SK-N-SH treated with all-trans-retinoic acid at 6 μM for 48 hours (cell line): ENCODE measurements around the gene MICU2.

Experiments used
- ATAC-seq: fragments of 200-7000 bp; cut with Tn5 transposase; 3 replicates; pipeline ENCODE4 v1.9.1; 2020; ENCODE audit warnings: mild to moderate bottlenecking, moderate library complexity
- ARNTL ChIP-seq: fragments of 450-650 bp; formaldehyde crosslinking; IDR thresholded peaks from 2 replicates; pipeline ENCODE4 v1.5.0; 2020; ENCODE audit warnings: low read depth, mild to moderate bottlenecking, moderate library complexity, borderline replicate concordance
- BACH2 ChIP-seq: fragments of 250-450 bp; sonication (Bioruptor Pico); IDR thresholded peaks from 2 replicates; pipeline ENCODE4 v1.9.0; 2021; ENCODE audit warnings: mild to moderate bottlenecking, borderline replicate concordance
- CREB5 ChIP-seq: fragments of 250-450 bp; sonication (Bioruptor Pico); IDR thresholded peaks from 2 replicates; pipeline ENCODE4 v1.5.1; 2020; ENCODE audit warnings: low read depth, mild to moderate bottlenecking, moderate library complexity
- CSDC2 ChIP-seq: fragments of 250-450 bp; sonication (Bioruptor Pico); IDR thresholded peaks from 2 replicates; pipeline ENCODE4 v1.5.0; 2020; ENCODE audit warnings: mild to moderate bottlenecking, moderate library complexity
- ESRRG ChIP-seq: fragments of 250-450 bp; sonication (Bioruptor Pico); IDR thresholded peaks from 2 replicates; pipeline ENCODE4 v1.6.1; 2021; ENCODE audit warnings: mild to moderate bottlenecking
- GLIS3 ChIP-seq: fragments of 250-450 bp; sonication (Bioruptor Pico); IDR thresholded peaks from 2 replicates; pipeline ENCODE4 v1.5.0; 2020; ENCODE audit warnings: mild to moderate bottlenecking, moderate library complexity
- ISL1 ChIP-seq: fragments of 250-450 bp; sonication (Bioruptor Pico); IDR thresholded peaks from 2 replicates; pipeline ENCODE4 v2.1.2; 2022; ENCODE audit warnings: mild to moderate bottlenecking, moderate library complexity
- OSR1 ChIP-seq: fragments of 250-450 bp; sonication (Bioruptor Pico); IDR thresholded peaks from 2 replicates; pipeline ENCODE4 v1.8.0; 2022; ENCODE audit warnings: moderate library complexity, mild to moderate bottlenecking, inconsistent platforms
- PATZ1 ChIP-seq: fragments of 250-450 bp; sonication (Bioruptor Pico); IDR thresholded peaks from 2 replicates; pipeline ENCODE4 v1.8.0; 2020; ENCODE audit warnings: mild to moderate bottlenecking, moderate library complexity, borderline replicate concordance
- POU6F1 ChIP-seq: fragments of 250-450 bp; sonication (Bioruptor Pico); IDR thresholded peaks from 2 replicates; pipeline ENCODE4 v1.8.0; 2021; ENCODE audit warnings: low read depth, mild to moderate bottlenecking, moderate library complexity, borderline replicate concordance
- PPARA ChIP-seq: fragments of 250-450 bp; sonication (Bioruptor Pico); IDR thresholded peaks from 2 replicates; pipeline ENCODE4 v1.5.0; 2020; ENCODE audit warnings: mild to moderate bottlenecking, borderline replicate concordance
- RARB ChIP-seq: fragments of 250-450 bp; sonication (Bioruptor Pico); IDR thresholded peaks from 2 replicates; pipeline ENCODE4 v1.8.0; 2021; ENCODE audit warnings: mild to moderate bottlenecking, moderate library complexity
- SNAI2 ChIP-seq: fragments of 250-450 bp; sonication (Bioruptor Pico); IDR thresholded peaks from 2 replicates; pipeline ENCODE4 v1.5.0; 2020; ENCODE audit warnings: mild to moderate bottlenecking, moderate library complexity
- TCF4 ChIP-seq: fragments of 250-450 bp; sonication (Bioruptor Pico); IDR thresholded peaks from 2 replicates; pipeline ENCODE4 v1.8.0; 2021; ENCODE audit warnings: mild to moderate bottlenecking, moderate library complexity, borderline replicate concordance
- TOX ChIP-seq: fragments of 250-450 bp; sonication (Bioruptor Pico); IDR thresholded peaks from 2 replicates; pipeline ENCODE4 v1.8.0; 2021; ENCODE audit warnings: mild to moderate bottlenecking, moderate library complexity, borderline replicate concordance
- ZFP3 ChIP-seq: fragments of 250-450 bp; sonication (Bioruptor Pico); IDR thresholded peaks from 2 replicates; pipeline ENCODE4 v1.5.0; 2020; ENCODE audit warnings: mild to moderate bottlenecking, moderate library complexity
- ZFP30 ChIP-seq: fragments of 450-650 bp; formaldehyde crosslinking; IDR thresholded peaks from 2 replicates; pipeline ENCODE4 v1.5.0; 2022; ENCODE audit warnings: mild to moderate bottlenecking, moderate library complexity
- ZNF565 ChIP-seq: fragments of 450-650 bp; formaldehyde crosslinking; conservative IDR thresholded peaks from 2 replicates; pipeline ENCODE4 v1.5.0; 2020; ENCODE audit warnings: low read depth, mild to moderate bottlenecking, moderate library complexity
- ZNF70 ChIP-seq: fragments of 450-650 bp; formaldehyde crosslinking; IDR thresholded peaks from 2 replicates; pipeline ENCODE4 v1.5.0; 2020; ENCODE audit warnings: mild to moderate bottlenecking, moderate library complexity
- ZNF8 ChIP-seq: fragments of 450-650 bp; formaldehyde crosslinking; IDR thresholded peaks from 2 replicates; pipeline ENCODE4 v1.5.0; 2020; ENCODE audit warnings: mild to moderate bottlenecking, moderate library complexity

MICU2 gene

GRCh38 chr13:21541980-21542379, 62.0 kb downstream of the MICU2 start:
- TF ChIP-seq ZNF70 (CRISPR knock-in tag), result no peak
- no peak for TF ChIP-seq CREB5 (CRISPR knock-in tag)
- TF ChIP-seq ZFP30, result no peak
- TF ChIP-seq RARB (CRISPR knock-in tag), result no peak
- no peak for TF ChIP-seq BACH2 (CRISPR knock-in tag)
- no peak for TF ChIP-seq TOX (CRISPR knock-in tag)
- no peak for ATAC-seq

- TF ChIP-seq CSDC2 (no peak), TOX (CRISPR knock-in tag) (no peak), PATZ1 (no peak)
- TF ChIP-seq, all 23 proteins: peak for 0
- no peak for ATAC-seq
Measured at GRCh38 chr13:21541271-21541670, 62.7 kb downstream of the MICU2 start.

- ATAC-seq, result no peak
- TF ChIP-seq ZNF565 (CRISPR knock-in tag), result no peak
- no peak for TF ChIP-seq PATZ1
- TF ChIP-seq GLIS3 (CRISPR knock-in tag), result no peak
- TF ChIP-seq BACH2 (CRISPR knock-in tag), result no peak
- TF ChIP-seq ZFP3 (CRISPR knock-in tag), result no peak
- TF ChIP-seq TCF4 (CRISPR knock-in tag), result no peak
- TF ChIP-seq ZFP30, result no peak
- TF ChIP-seq ESRRG (CRISPR knock-in tag), result no peak
- no peak for TF ChIP-seq RARB (CRISPR knock-in tag)
- TF ChIP-seq ZNF70 (CRISPR knock-in tag), result no peak
- TF ChIP-seq ISL1 (CRISPR knock-in tag), result no peak
- TF ChIP-seq, all 23 proteins: peak for 0
Measured at GRCh38 chr13:21539687-21540086, 64.3 kb downstream of the MICU2 start.

- no peak for TF ChIP-seq GLIS3 (CRISPR knock-in tag)
- TF ChIP-seq ZFP30, result no peak
- TF ChIP-seq TOX (CRISPR knock-in tag), result no peak
- TF ChIP-seq OSR1 (CRISPR knock-in tag), result no peak
- no peak for TF ChIP-seq ISL1 (CRISPR knock-in tag)
- no peak for TF ChIP-seq ZNF8
- TF ChIP-seq PPARA, result no peak
- TF ChIP-seq BACH2 (CRISPR knock-in tag), result no peak
- TF ChIP-seq CSDC2, result no peak
- TF ChIP-seq ZNF70 (CRISPR knock-in tag), result no peak
- ATAC-seq, result no peak
Measured at GRCh38 chr13:21538753-21539152, 65.2 kb downstream of the MICU2 start.

GRCh38 chr13:21538280-21538679, 65.7 kb downstream of the MICU2 start:
- no peak for ATAC-seq
- no peak for TF ChIP-seq ZNF8
- TF ChIP-seq ARNTL, result no peak
- TF ChIP-seq ZNF70 (CRISPR knock-in tag), result no peak
- TF ChIP-seq TCF4 (CRISPR knock-in tag), result no peak
- no peak for TF ChIP-seq ESRRG (CRISPR knock-in tag)
- TF ChIP-seq BACH2 (CRISPR knock-in tag), result no peak
- no peak for TF ChIP-seq CREB5 (CRISPR knock-in tag)
- TF ChIP-seq ISL1 (CRISPR knock-in tag), result no peak
- TF ChIP-seq ZFP3 (CRISPR knock-in tag), result no peak

GRCh38 chr13:21537105-21537504, 66.9 kb downstream of the MICU2 start:
- no peak for ATAC-seq
- TF ChIP-seq SNAI2 (CRISPR knock-in tag) (no peak), POU6F1 (CRISPR knock-in tag) (no peak), ZNF565 (CRISPR knock-in tag) (no peak), ZNF8 (no peak), PPARA (no peak), CSDC2 (no peak), PATZ1 (no peak), TOX (CRISPR knock-in tag) (no peak), ZNF70 (CRISPR knock-in tag) (no peak), TCF4 (CRISPR knock-in tag) (no peak), ZFP30 (no peak)
